Mammary epithelial cell (primary cell): ENCODE data around the gene RIPOR3.

Experiments used
- CTCF ChIP-seq, 2 donors: IDR thresholded peaks in 1 of 2; conservative IDR thresholded peaks in 1 of 2; 2 replicates each; pipeline ENCODE4 v1.5.1; 2011 to 2012; ENCODE audit warnings: inconsistent platforms in 2 of 2, low read length in 2 of 2, mild to moderate bottlenecking in 2 of 2, control low read depth in 1 of 2, low read depth in 1 of 2; ENCODE audit not compliant: insufficient read depth in 1 of 2; ENCODE audit errors: extremely low read depth in 1 of 2
- EZH2 ChIP-seq: IDR thresholded peaks from 2 replicates; pipeline ENCODE4 v1.6.1; 2012; ENCODE audit warnings: low read length, inconsistent platforms, borderline replicate concordance

GRCh38 chr20:50604451-50604850 lies 86.9 kb downstream of the RIPOR3 start:
- no peak for TF ChIP-seq CTCF (conservative IDR thresholded peaks at IDR 0.05 in 1 of 2, IDR thresholded peaks at IDR 0.05 in 1 of 2; ENCODE audit: extremely low read depth in 1 of 2, insufficient read depth in 1 of 2, low read depth in 1 of 2, low read length in 2 of 2)
- no peak for TF ChIP-seq EZH2
